H1 (cell line): ENCODE results near the gene CELF4.

Source experiments
- CEBPB ChIP-seq: IDR thresholded peaks from 2 replicates; pipeline ENCODE4 v1.6.1; 2012; ENCODE audit warnings: low read depth, low read length
- JUN ChIP-seq: IDR thresholded peaks from 2 replicates; pipeline ENCODE4 v1.6.1; 2011; ENCODE audit warnings: low read depth, mild to moderate bottlenecking, improper control_type of control experiment, low read length
- MAX ChIP-seq: IDR thresholded peaks from 2 replicates; pipeline ENCODE4 v1.6.1; 2012; ENCODE audit warnings: inconsistent platforms
- NRF1 ChIP-seq: IDR thresholded peaks from 2 replicates; pipeline ENCODE4 v1.6.1; 2011; ENCODE audit warnings: mild to moderate bottlenecking, low read depth, low read length, improper control_type of control experiment
- POLR2A ChIP-seq, 2 experiments: IDR thresholded peaks; 1 replicate in 1 of 2; 2 replicates in 1 of 2; pipeline ENCODE4 v1.6.1; 2011; ENCODE audit warnings: low read depth in 2 of 2, low read length in 2 of 2, mild to moderate bottlenecking in 2 of 2; ENCODE audit errors: control extremely low read depth in 1 of 2
- TBP ChIP-seq: IDR thresholded peaks from 2 replicates; pipeline ENCODE4 v1.6.1; 2011; ENCODE audit warnings: low read depth, low read length, improper control_type of control experiment

DNA sequence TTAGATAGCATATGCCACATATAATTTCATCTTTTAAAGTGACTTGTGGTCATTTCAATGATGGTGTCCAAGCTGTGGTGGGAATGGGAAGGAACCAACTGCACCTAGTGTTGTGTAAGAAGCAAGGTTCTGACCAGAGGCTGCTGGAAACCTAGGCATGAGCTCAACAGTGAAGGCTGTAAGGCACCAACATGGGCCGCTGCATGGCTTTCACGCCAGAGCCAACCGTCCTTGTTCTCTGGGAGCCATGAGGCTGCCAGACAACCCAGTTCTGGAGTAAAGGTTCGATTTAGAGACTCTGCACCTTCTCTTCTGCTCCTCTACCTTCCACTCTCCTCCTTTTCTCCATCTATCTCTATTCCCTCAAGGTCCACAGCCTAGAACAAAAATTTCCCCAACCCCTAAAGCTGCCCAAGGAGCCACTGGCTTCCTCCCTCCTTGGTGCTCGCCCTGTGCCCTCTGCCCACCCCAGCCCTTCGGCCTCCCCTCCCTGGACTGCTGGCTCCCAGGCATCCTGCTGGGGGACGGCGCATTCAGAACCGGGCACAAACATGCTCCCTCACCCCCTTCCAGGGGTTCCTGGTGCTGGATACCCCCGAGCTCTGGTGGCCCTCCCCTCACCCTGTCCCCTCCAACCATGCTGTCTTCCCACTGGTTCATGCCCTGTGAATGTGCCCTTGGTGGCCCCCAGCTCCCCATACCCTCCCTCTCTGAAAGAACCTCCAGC, 305.1 kb downstream of the CELF4 start:
- TF ChIP-seq JUN (no peak), POLR2A (IDR thresholded peaks at IDR 0.05; ENCODE audit: control extremely low read depth in 1 of 2, low read depth in 2 of 2, low read length in 2 of 2) (no peak), CEBPB (no peak), TBP (no peak), NRF1 (no peak), MAX (no peak)
